HT1080 (cell line): ENCODE results near the gene ZNF611. TPM values are rescaled to one million over a fixed set of nuclear protein-coding genes. Genes with fewer than 3 reads are reported as not detected.
"Not testable (repeated sequence)": the region's sequence is repeated elsewhere in the genome, so short reads cannot be mapped to it uniquely, and the experiment has no call there.

ENCODE experiments used
- DNase-seq: peaks from one replicate; pipeline ENCODE4 v3.0.0-alpha.2; 2015; ENCODE audit warnings: low read depth
- total RNA-seq: library from RNA; depleted of rRNA; stranded (reverse); fragments of >200 nt; shearing (Covaris generic); gene quantifications from 2 replicates; pipeline ENCODE4 v1.2.3, GENCODE V29; 2014

Gene ZNF611
- total RNA-seq, 1 experiment from 2014 or later = 3.6 TPM

GRCh38 chr19:52720541-52720940, 14.3 kb downstream of the ZNF611 start:
- not testable (repeated sequence) for DNase-seq

- DNase-seq = no peak
Observed at GRCh38 chr19:52716522-52716921, 18.3 kb downstream of the ZNF611 start.

- DNase-seq = peak; percentile 32
Observed at GRCh38 chr19:52715902-52716301, 18.9 kb downstream of the ZNF611 start.

- not testable (repeated sequence) for DNase-seq
Observed at GRCh38 chr19:52715330-52715729, 19.5 kb downstream of the ZNF611 start.

- not testable (repeated sequence) for DNase-seq
Observed at GRCh38 chr19:52713051-52713450, 21.8 kb downstream of the ZNF611 start.

- DNase-seq = not testable (repeated sequence)
Observed at GRCh38 chr19:52711661-52712060, 23.2 kb downstream of the ZNF611 start.

- DNase-seq = no peak
Observed at GRCh38 chr19:52710538-52710937, 24.3 kb downstream of the ZNF611 start.

GRCh38 chr19:52705615-52706014, 29.2 kb downstream of the ZNF611 start:
- not testable (repeated sequence) for DNase-seq

- DNase-seq = no peak
Observed at GRCh38 chr19:52703917-52704316, 30.9 kb downstream of the ZNF611 start.

- DNase-seq = no peak
Observed at GRCh38 chr19:52700673-52701072, 34.2 kb downstream of the ZNF611 start.

GRCh38 chr19:52699555-52699954, 35.3 kb downstream of the ZNF611 start:
- not testable (repeated sequence) for DNase-seq

GRCh38 chr19:52695996-52696395, 38.8 kb downstream of the ZNF611 start:
- no peak for DNase-seq

- no peak for DNase-seq
Observed at GRCh38 chr19:52694921-52695320, 39.9 kb downstream of the ZNF611 start.

GRCh38 chr19:52694281-52694680, 40.6 kb downstream of the ZNF611 start:
- not testable (repeated sequence) for DNase-seq

GRCh38 chr19:52692431-52693008, 42.3 kb downstream of the ZNF611 start:
- no peak for DNase-seq

GRCh38 chr19:52691737-52692136, 43.1 kb downstream of the ZNF611 start:
- no peak for DNase-seq

- no peak for DNase-seq
Observed at GRCh38 chr19:52691215-52691610, 43.6 kb downstream of the ZNF611 start.

GRCh38 chr19:52690369-52691214, 44.3 kb downstream of the ZNF611 start:
- peak; percentile 88 for DNase-seq

GRCh38 chr19:52689843-52690368, 44.9 kb downstream of the ZNF611 start:
- DNase-seq = peak; percentile 1

GRCh38 chr19:52688925-52689796, 45.7 kb downstream of the ZNF611 start:
- not testable (repeated sequence) for DNase-seq

GRCh38 chr19:52688335-52688734, 46.5 kb downstream of the ZNF611 start:
- no peak for DNase-seq
